GM19468 (cell line): ENCODE measurements around the gene CPNE4.

Experiments
- ATAC-seq: cut with Tn5 transposase; IDR thresholded peaks from one replicate; pipeline ENCODE4 v1.9.1; 2021; ENCODE audit warnings: mild to moderate bottlenecking, moderate library complexity, moderate number of reproducible peaks; ENCODE audit not compliant: unreplicated experiment; ENCODE audit errors: extremely low read depth

Gene CPNE4

DNA sequence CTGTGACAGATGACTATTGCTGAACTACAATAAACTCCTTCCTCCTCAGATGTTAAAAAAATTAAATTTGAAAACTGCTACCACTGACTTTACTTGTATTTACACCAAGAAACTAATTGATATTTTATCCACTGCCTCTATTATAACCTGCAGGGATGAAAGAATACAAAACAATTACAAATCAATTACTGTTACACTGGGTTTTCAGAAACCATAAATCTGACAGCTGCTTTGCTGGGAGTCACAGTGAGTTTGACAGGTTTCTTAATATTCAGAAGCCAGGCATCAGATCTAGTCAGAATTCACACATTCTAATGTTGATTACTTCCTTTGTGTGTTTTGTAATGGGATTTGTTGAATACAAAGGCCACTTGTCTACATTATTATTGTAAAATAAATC, 279.4 kb downstream of the CPNE4 start:
- no peak for ATAC-seq

DNA sequence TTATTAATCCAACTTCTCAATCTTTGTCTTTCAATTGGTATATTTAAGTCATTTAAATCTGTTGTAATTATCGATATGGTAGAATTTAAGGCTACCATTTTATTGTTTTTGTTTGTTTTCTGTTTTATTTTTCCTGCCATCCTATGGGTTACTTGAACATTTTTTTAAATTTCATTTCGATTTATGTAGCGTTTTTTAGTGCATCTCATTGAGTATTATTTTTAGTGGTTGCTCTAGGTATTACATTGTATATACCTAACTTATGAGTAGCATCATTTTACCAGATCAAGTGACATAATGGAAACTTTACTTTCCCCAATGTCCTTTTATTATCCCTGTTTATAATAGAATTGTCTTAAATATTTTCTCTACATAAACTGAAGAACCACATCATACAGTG, 284.6 kb downstream of the CPNE4 start:
- ATAC-seq, result no peak

GRCh38 chr3:131749826-131750225, 285.0 kb downstream of the CPNE4 start:
- ATAC-seq, result no peak

DNA sequence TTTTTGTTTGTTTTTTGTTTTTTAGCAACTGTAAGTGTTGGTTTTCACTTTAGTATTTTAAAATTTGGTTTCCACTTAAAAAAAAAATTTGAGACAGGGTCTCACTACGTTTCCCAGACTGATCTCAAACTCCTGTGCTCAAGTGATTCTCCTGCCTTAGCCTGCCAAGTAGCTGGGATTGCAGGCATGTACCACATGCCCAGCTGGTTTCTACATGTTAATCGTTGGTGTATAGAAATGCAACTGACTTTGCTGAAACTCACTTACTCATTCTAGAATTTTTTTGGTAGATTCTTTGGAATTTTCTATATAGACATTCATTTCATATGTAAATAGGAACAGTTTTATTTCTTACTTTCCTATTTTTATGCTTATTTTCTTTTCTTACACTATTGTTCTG, 287.3 kb downstream of the CPNE4 start:
- ATAC-seq, result no peak

- no peak for ATAC-seq
Observed at GRCh38 chr3:131744765-131745164, 290.0 kb downstream of the CPNE4 start.

DNA sequence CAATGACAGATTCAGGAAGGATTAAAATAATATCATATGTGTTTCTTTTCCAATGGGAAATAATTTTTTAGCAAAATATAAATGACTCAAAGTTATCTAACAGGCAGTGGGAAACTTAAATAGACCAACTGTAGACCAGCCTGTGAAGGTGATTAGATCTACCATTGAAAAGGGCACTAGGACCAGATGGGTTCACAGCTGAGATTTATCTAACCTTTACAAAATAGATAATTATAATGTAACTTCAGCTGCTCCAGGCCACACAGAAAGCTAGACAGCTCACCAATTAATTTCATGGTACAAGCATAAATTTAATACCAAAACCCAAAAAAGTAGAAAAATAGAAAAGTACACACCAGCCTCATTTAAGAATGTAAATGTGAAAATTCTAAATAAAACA, 291.7 kb downstream of the CPNE4 start:
- ATAC-seq, result no peak

- ATAC-seq, result no peak
Observed at GRCh38 chr3:131739211-131739610, 295.6 kb downstream of the CPNE4 start.

DNA sequence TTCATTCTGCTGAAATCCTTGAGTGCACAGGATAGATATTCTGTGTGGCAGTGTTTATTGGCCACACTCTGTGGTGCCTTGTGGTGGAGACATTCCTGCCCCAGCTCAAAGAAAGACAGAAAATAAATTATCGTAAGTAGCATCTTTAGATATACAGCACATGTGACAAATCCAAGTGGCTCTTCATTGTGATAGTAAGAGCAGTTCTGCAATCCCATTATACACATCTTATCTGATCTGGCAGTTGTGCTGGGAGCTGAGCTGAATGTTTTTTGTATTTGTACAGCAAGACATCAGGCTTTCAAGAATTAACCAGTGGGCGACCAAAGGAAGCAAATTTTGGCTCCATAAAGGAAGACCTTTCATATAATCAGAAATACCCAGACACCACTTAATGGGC, 296.7 kb downstream of the CPNE4 start:
- no peak for ATAC-seq

GRCh38 chr3:131735544-131735943, 299.3 kb downstream of the CPNE4 start:
- ATAC-seq, result no peak

DNA sequence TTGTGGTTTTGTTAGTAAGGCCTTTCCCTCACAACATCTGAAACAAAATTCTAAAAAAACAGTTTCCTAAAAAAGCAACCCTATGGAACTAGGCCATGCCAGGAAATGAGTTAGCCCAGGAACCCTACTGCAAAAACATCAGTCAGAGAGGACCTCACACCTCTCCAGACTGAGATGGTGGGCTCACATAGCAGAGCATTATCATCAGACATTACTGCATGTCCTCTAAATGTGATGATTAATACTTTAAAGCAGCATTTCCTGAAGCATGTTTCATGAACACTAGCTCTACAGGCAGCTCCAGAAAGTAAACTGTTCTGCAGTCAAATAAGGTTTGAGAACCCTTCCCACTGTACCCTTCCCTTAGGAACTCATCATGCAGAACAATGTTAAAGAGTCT, 299.7 kb downstream of the CPNE4 start:
- no peak for ATAC-seq

DNA sequence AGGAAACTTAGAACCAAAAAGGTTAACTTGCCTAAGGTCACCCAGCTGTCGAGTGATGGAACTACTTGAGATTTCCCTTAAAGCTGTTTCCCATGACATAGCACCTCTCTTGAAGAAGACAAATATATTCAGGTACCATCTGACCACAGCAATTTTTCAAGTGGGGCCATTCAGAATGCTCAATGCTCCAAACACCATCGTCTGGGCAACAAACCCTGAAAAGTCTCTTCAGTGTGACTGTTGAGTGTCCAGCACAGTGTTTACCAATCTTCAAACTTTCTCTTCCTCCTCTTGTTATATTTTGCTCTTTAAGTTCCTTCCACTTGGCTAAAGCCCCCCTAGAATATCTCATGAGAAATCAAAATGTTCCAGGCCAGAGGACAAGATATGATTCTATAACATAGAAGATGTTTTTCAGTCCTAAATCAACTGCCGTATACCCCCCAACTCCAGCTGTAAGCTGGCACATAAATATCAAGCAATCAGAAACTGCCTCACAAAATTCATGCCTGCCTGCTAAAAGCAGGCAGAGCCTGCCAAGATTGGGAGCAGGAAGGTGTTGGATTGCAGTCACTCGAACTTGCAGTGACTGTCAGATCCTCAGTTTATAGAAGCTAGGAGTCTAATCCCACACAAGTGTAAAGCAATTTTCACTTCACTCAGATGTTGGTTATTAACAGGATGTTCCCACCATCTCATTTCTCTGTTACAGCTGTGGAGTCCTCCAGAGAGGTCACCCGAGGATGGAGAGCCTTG, 301.6 kb downstream of the CPNE4 start:
- ATAC-seq, result no peak

- no peak for ATAC-seq
Observed at GRCh38 chr3:131731709-131732108, 303.1 kb downstream of the CPNE4 start.

DNA sequence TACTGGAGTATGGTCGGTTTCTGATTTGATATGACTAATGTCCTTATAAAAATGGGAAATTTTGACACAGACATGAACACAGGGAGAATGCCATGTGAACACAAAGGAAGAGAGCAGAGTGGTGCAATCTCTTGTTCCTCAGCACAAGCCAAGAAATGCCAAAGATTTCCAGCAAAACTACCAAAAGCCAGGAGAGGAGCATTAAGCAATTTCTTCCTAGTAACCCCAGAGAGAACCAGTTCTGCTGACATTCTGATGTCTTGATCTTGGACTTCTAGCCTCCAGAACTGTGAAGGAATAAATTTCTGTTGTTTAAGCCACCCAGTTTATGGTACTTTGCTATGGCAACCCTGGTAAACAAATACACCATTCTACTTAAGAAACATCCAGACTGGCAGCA, 304.2 kb downstream of the CPNE4 start:
- no peak for ATAC-seq

DNA sequence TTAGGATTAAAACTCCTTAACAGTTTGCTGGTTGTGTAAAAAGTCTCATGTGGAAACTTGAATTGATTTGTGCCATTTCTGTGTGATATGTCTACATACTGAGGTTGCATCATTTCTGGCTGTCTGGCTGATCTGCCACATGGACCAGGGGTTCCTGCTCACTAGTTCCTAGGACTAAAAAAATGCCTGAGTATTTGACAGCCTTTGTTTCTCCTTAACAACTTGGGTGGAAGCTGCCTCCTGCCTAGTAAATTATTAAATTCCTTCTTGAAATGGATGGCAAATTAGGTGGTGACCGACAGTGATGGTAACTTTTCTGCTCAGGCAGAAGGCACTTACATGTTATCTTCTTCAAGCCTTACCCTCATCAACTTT, 305.2 kb downstream of the CPNE4 start:
- no peak for ATAC-seq

DNA sequence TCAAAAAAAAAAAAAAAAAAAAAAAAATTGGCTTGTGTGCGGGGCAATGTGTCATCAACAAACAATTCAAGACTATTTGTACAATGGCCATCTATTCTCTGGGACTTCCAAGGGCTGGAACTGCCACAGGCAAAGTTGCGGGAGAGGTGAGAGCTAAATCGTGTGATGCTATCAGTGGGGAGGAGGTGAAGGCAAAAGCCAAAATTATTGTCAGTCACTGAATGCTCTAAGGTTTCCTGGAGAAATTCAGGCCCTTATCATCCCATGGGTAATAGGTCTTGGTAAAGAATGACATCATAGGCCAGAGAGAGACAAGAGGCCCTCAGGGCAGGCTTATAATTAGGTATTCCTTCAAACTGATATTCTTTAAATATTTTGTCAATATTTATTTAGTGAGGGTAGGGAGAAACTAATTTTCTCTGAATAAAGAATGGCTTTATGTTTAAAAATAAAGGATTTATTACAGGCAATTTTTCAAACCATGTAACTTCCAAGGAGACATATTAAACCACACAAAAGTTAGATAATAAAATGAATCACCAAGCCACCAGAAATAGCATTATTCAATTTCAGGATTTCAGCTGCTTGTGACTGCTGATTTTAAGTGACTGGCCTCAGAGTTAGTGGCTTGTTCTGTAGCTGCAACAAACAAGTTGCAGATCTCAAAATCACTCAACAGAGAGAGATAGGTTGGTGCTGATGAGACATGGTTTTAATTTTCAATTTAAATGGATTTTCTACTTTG, 305.7 kb downstream of the CPNE4 start:
- no peak for ATAC-seq

GRCh38 chr3:131725414-131725813, 309.4 kb downstream of the CPNE4 start:
- ATAC-seq, result no peak

DNA sequence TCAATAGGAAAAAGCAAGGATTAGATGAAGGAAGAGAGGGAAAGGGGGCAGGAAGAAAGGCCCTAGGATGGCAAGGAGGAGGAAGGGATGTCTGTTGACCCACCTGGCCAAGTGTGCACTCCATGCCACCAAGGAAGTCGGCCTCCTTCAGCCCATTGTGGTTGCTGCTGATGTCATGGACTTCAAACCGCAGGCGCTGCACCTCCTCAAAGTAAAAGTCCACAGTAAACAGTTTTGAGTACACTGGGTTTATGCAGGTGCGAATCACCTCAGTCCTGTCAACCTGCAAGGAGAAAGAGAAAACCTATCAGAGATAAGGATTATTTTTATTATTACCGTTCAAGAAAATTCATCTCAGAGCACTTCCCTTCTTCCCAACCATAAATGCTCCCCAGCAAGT, 311.5 kb downstream of the CPNE4 start:
- no peak for ATAC-seq

GRCh38 chr3:131717493-131717892, 317.3 kb downstream of the CPNE4 start:
- no peak for ATAC-seq

DNA sequence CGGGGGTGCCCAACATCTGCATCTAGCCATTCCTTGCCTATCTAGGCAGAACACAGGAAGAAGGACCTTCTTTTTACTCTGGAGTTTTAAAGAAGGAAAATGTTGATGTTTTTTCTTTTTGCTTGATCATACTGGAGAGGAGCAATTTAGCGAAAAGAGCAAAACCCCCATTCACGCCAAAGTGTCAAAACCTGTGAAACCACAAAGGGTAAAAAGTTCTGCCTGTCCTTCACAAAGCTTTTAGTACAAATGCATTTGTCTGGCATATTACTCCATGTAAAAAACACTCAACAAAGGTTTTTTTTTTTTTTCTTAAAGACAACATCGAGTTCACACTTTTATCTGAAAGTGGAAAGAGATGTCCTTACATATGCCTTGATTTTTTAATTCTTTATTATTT, 317.9 kb downstream of the CPNE4 start:
- ATAC-seq, result no peak

- ATAC-seq, result no peak
Observed at GRCh38 chr3:131716007-131716406, 318.8 kb downstream of the CPNE4 start.

GRCh38 chr3:131714585-131715220, 320.1 kb downstream of the CPNE4 start:
- ATAC-seq, result peak; percentile 72
